ENCODE measurements around the gene BTBD9.

DNA sequence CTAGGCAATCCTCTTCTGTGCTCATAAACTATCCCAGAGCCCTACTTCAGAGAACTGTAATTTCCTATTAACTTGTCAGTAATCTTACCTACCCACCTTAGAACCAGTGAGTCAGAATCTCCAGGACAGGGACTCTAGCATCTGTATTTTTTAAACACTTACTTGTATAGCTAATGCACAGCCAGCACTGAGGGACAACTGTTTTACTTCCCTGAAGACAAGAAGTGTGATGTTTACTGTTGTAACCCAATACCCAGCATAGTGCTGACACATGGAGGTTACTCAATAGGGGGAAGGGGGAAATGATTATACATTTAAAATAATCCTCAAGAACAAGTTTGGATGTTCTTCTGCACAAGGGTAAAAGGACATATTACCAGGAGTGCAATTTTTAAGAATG is 130.8 kb downstream of the BTBD9 start:
- TF ChIP-seq, protein P1, sequence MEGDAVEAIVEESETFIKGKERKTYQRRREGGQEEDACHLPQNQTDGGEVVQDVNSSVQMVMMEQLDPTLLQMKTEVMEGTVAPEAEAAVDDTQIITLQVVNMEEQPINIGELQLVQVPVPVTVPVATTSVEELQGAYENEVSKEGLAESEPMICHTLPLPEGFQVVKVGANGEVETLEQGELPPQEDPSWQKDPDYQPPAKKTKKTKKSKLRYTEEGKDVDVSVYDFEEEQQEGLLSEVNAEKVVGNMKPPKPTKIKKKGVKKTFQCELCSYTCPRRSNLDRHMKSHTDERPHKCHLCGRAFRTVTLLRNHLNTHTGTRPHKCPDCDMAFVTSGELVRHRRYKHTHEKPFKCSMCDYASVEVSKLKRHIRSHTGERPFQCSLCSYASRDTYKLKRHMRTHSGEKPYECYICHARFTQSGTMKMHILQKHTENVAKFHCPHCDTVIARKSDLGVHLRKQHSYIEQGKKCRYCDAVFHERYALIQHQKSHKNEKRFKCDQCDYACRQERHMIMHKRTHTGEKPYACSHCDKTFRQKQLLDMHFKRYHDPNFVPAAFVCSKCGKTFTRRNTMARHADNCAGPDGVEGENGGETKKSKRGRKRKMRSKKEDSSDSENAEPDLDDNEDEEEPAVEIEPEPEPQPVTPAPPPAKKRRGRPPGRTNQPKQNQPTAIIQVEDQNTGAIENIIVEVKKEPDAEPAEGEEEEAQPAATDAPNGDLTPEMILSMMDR (IDR thresholded peaks at IDR 0.05 in 4 of 5, conservative IDR thresholded peaks at IDR 0.05 in 1 of 5), result no peak
- no peak for TF ChIP-seq POLR2A (IDR thresholded peaks at IDR 0.05)
